GM12872 (cell line): ENCODE measurements around the gene MEI4.

Experiments used
- TF ChIP-seq, protein P1 (sequence below): IDR thresholded peaks from 3 replicates; pipeline ENCODE4 v1.5.1; 2011; ENCODE audit warnings: low read depth, mild to moderate bottlenecking, low read length, moderate library complexity; ENCODE audit not compliant: insufficient read depth

The MEI4 gene

DNA sequence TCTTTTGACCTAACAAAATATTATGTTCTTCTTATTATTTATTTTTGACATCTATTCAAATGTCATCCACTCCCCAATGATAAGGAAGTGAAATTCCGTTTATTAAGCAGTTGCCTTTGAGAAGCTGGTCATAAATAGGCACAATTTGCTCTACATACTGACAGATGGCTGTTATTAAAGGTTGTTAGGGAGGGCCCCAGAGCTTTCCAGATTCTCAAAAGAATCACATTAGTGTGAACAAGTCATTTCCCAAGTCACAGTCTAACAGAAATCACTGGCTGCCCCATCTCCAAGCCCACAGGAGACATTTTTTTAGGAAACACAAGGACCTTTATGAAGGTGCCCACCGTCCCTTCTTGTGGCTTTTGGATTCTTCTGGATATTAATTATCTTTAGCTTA is 172.4 kb downstream of the MEI4 start:
- TF ChIP-seq, protein P1, sequence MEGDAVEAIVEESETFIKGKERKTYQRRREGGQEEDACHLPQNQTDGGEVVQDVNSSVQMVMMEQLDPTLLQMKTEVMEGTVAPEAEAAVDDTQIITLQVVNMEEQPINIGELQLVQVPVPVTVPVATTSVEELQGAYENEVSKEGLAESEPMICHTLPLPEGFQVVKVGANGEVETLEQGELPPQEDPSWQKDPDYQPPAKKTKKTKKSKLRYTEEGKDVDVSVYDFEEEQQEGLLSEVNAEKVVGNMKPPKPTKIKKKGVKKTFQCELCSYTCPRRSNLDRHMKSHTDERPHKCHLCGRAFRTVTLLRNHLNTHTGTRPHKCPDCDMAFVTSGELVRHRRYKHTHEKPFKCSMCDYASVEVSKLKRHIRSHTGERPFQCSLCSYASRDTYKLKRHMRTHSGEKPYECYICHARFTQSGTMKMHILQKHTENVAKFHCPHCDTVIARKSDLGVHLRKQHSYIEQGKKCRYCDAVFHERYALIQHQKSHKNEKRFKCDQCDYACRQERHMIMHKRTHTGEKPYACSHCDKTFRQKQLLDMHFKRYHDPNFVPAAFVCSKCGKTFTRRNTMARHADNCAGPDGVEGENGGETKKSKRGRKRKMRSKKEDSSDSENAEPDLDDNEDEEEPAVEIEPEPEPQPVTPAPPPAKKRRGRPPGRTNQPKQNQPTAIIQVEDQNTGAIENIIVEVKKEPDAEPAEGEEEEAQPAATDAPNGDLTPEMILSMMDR: no peak

GRCh38 chr6:77829736-77830135 is 176.9 kb downstream of the MEI4 start:
- TF ChIP-seq, protein P1: no peak

DNA sequence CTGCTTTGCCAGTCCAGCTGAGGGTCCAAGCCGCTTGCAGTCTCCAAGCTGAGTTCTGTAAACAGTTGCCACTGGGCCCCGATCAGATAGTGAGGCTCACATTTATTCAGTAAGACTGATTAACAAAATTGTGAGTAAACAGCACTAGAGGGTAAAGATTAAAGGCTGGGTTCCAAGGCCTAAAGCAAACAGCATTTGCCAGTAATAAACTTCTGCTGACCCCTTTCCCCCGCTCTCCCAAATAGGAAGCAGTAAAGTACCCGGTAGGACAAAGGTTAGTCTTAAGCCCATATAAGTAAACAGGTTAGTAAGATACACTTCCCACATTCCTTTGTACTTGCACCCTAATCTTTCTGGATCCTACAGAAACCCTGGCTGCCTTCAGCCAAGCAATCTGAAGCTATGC is 181.8 kb downstream of the MEI4 start:
- TF ChIP-seq, protein P1: no peak

DNA sequence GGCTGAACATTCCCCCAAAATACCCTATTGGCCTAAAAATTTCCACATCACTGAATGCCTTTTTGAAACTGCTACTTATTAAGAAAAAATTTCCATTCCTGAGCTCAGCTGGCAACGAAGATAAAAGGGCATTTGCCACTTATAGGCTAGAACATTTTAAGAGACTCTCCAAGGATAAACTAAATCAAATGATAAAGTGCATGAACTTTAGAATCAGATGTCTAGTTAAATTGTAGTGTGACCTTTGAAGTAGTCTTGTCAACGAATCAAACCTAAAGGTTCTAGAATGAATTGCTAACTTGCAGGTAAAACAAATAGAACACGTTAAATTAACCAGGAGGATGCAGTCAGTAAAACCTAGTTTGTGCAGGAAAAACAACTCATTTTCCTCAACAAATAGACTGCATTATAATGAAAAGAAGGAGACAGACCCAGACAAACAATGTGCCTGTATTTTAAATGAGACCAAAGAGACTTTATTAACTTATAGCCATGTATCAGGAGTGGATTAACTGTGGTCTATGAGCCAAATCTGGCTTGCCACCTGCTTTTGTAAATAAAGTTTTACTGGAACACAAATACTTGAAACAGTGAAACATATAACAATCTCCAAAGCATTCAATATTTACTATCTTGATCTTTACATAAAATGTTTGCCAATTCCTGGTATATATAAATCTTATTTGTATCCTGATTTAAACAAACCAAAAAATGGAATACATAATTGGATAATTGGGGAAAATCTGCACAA is 184.4 kb downstream of the MEI4 start:
- TF ChIP-seq, protein P1: no peak

GRCh38 chr6:77839292-77839691 is 186.5 kb downstream of the MEI4 start:
- TF ChIP-seq, protein P1: no peak

- TF ChIP-seq, protein P1: no peak
Observed at GRCh38 chr6:77844822-77845221, 192.0 kb downstream of the MEI4 start.

- TF ChIP-seq, protein P1: no peak
Observed at GRCh38 chr6:77853401-77853800, 200.6 kb downstream of the MEI4 start.
